ENCODE results near the gene SLC8A2. TPM values are rescaled to one million over a fixed set of nuclear protein-coding genes. Genes with fewer than 3 reads are reported as not detected.

SLC8A2 gene
- total RNA-seq, 1 experiment from 2014 or later: 0.10 TPM

GRCh38 chr19:47428177-47428894, 43.4 kb downstream of the SLC8A2 start:
- CTCF ChIA-PET: interaction anchor here (0.5 to 1.4 kb wide), 7 partner anchors 9 to 422 kb away, joined by 3 to 8 read pairs (median 4); no protein-coding TSS in a partner anchor
- POLR2A ChIA-PET: interaction anchor here (0.6 kb wide), 1 partner anchor 79 kb away, joined by 5 read pairs; the partner anchor contains the start of gene DHX34
- no peaks in the 10 kb centered on the region for H3K36me3 ChIP-seq (ENCODE audit: control insufficient read depth, insufficient read depth, low read length)
- DNase-seq (ENCODE audit: low read depth, low spot score): peak; percentile 48
- no TSS peak for BruUV-seq (replicated peaks)
- intact Hi-C loops (cut with micrococcal nuclease; ENCODE audit: unreplicated experiment): no loop called here
- TF ChIP-seq CTCF (IDR thresholded peaks at IDR 0.05) (no peak), TCF7L2 (IDR thresholded peaks at IDR 0.05; ENCODE audit: low read depth, low read length) (no peak), REST (IDR thresholded peaks at IDR 0.05; ENCODE audit: insufficient read depth in 1 of 2, low read depth in 2 of 2, low read length in 1 of 2) (no peak), POLR2AphosphoS5 (IDR thresholded peaks at IDR 0.05; ENCODE audit: low read depth, low read length) (no peak)
- no peaks in the 10 kb centered on the region for H3K9me3 ChIP-seq (ENCODE audit: control insufficient read depth, insufficient read depth, low read depth, low read length)
- peak; percentile 80 for ATAC-seq
- in situ Hi-C loops (cut with HindIII; ENCODE audit: low pct_unique_long_range_greater_than_20kb, low sequenced_read_pairs): no loop called here
- H3K27ac ChIP-seq (ENCODE audit: low read length): peak overlapping the region; percentile 39; the same call in 1 of the 2 replicates
- peak overlapping the region; percentile 32 to 55 for H3K4me3 ChIP-seq (ENCODE audit: low read depth in 2 of 2, low read length in 2 of 2)
- H3K27me3 ChIP-seq (ENCODE audit: control insufficient read depth, insufficient read depth, low read length): no peaks in the 10 kb centered on the region
- H3K4me1 ChIP-seq (ENCODE audit: control insufficient read depth, insufficient read depth, low read length): peaks cover 7% of the 10 kb centered on the region

- Histone ChIP-seq H3K9me3 (ENCODE audit: control insufficient read depth, insufficient read depth, low read depth, low read length) (no peaks in the 10 kb centered on the region), H3K27me3 (ENCODE audit: control insufficient read depth, insufficient read depth, low read length) (peaks cover 3% of the 10 kb centered on the region; the same call in 1 of the 2 replicates), H3K36me3 (ENCODE audit: control insufficient read depth, insufficient read depth, low read length) (no peaks in the 10 kb centered on the region), H3K4me3 (ENCODE audit: low read depth in 2 of 2, low read length in 2 of 2) (peak overlapping the region; percentile 32 to 55), H3K27ac (ENCODE audit: low read length) (no peak overlapping the region), H3K4me1 (ENCODE audit: control insufficient read depth, insufficient read depth, low read length) (peaks cover 7% of the 10 kb centered on the region)
- DNase-seq (ENCODE audit: low read depth, low spot score) (peak; percentile 62), ATAC-seq (peak; percentile 80)
- intact Hi-C loops (cut with micrococcal nuclease; ENCODE audit: unreplicated experiment): no loop called here
- in situ Hi-C loops (cut with HindIII; ENCODE audit: low pct_unique_long_range_greater_than_20kb, low sequenced_read_pairs): no loop called here
- CTCF ChIA-PET: interaction anchor here (0.5 to 1.4 kb wide), 5 partner anchors 9 to 423 kb away, joined by 3 to 8 read pairs (median 4); no protein-coding TSS in a partner anchor
- TF ChIP-seq TCF7L2 (IDR thresholded peaks at IDR 0.05; ENCODE audit: low read depth, low read length) (no peak), CTCF (IDR thresholded peaks at IDR 0.05) (peak; percentile 90)
- POLR2A ChIA-PET: interaction anchor here (0.6 kb wide), 1 partner anchor 79 kb away, joined by 5 read pairs; the partner anchor contains the start of gene DHX34
- no TSS peak for BruUV-seq (replicated peaks)
These were observed 44.2 kb downstream of the SLC8A2 start for GRCh38 chr19:47427241-47428176.

Measured in Panc1 (cell line).